H1 (cell line): ENCODE measurements around the gene ZGLP1. TPM values are rescaled to one million over a fixed set of nuclear protein-coding genes. Genes with fewer than 3 reads are reported as not detected.

Experiments used
- CTCF ChIA-PET: fragments of 300-600 bp; sonication (Branson Sonifier 250); formaldehyde crosslinking; loops from one replicate; lab custom pipeline; 2021; ENCODE audit not compliant: partially characterized antibody; lab: Charles Lee
- POLR2A ChIA-PET: fragments of 300-600 bp; sonication (Branson Sonifier 250); formaldehyde crosslinking; loops from one replicate; lab custom pipeline; 2021; ENCODE audit warnings: inconsistent platforms; ENCODE audit not compliant: partially characterized antibody; lab: Charles Lee
- DNase-seq, 2 experiments: peaks; one replicate each; pipeline versions ENCODE4 v3.0.0 to v3.0.0-alpha.2; 2010 to 2022; ENCODE audit warnings: low spot score in 2 of 2, low read depth in 1 of 2, mixed read lengths in 1 of 2
- FAIRE-seq: peaks from 2 replicates; lab custom pipeline; 2011; peaks lifted over from hg19 to GRCh38; lab: Jason Lieb, UNC
- H2AFZ ChIP-seq: 2 replicates; pipeline ENCODE4 v1.8.1; 2012; ENCODE audit warnings: low read length, inconsistent platforms
- H2AK5ac ChIP-seq: 2 replicates; pipeline ENCODE4 v1.6.1; 2013; ENCODE audit warnings: low read depth, low read length
- H2BK120ac ChIP-seq: replicated peaks from 2 replicates; pipeline ENCODE3; 2013; ENCODE audit warnings: low read depth, low read length, inconsistent platforms
- H2BK12ac ChIP-seq: 2 replicates; pipeline ENCODE4 v1.6.1; 2013; ENCODE audit warnings: low read depth, low read length
- H2BK15ac ChIP-seq: 2 replicates; pipeline ENCODE4 v1.6.1; 2013; ENCODE audit warnings: low read length
- H2BK20ac ChIP-seq: 2 replicates; pipeline ENCODE4 v1.6.1; 2013; ENCODE audit warnings: low read length
- H2BK5ac ChIP-seq: 2 replicates; pipeline ENCODE4 v1.6.1; 2013; ENCODE audit warnings: low read depth, low read length
- H3K14ac ChIP-seq: 2 replicates; pipeline ENCODE4 v1.6.1; 2013; ENCODE audit warnings: inconsistent platforms; ENCODE audit not compliant: insufficient read length
- H3K18ac ChIP-seq: 2 replicates; pipeline ENCODE4 v1.6.1; 2013; ENCODE audit warnings: low read length; ENCODE audit errors: extremely low read depth
- H3K23ac ChIP-seq: 2 replicates; pipeline ENCODE4 v1.6.1; 2013; ENCODE audit warnings: inconsistent platforms; ENCODE audit not compliant: insufficient read length
- H3K23me2 ChIP-seq: 2 replicates; pipeline ENCODE4 v1.6.1; 2013; ENCODE audit warnings: low read depth, low read length
- H3K27ac ChIP-seq: 2 replicates; pipeline ENCODE4 v1.6.1; 2011; ENCODE audit warnings: low read depth, low read length, inconsistent platforms
- H3K27me3 ChIP-seq, 4 experiments: replicated peaks in 1 of 4; 1 replicate in 1 of 4; 2 replicates in 3 of 4; pipeline versions ENCODE4 v1.6.1 to v1.8.1; 2011 to 2013; ENCODE audit warnings: low read length in 3 of 4, mild to moderate bottlenecking in 3 of 4, inconsistent platforms in 2 of 4, mixed read lengths in 2 of 4, moderate library complexity in 1 of 4; ENCODE audit not compliant: control insufficient read depth in 3 of 4, insufficient read depth in 3 of 4; ENCODE audit errors: extremely low read depth in 1 of 4
- H3K36me3 ChIP-seq, 4 experiments: 2 replicates each; pipeline versions ENCODE4 v1.6.1 to v1.8.1; 2011 to 2013; ENCODE audit warnings: mild to moderate bottlenecking in 4 of 4, low read length in 3 of 4, moderate library complexity in 2 of 4, control low read depth in 1 of 4, inconsistent platforms in 1 of 4; ENCODE audit not compliant: insufficient read depth in 4 of 4, control insufficient read depth in 2 of 4
- H3K4ac ChIP-seq: replicated peaks from 2 replicates; pipeline ENCODE3; 2013; ENCODE audit warnings: low read length, low read depth, mixed read lengths, inconsistent platforms; ENCODE audit not compliant: insufficient read length
- H3K4me1 ChIP-seq, 4 experiments: replicated peaks in 1 of 4; 1 replicate in 1 of 4; 2 replicates in 3 of 4; pipeline versions ENCODE4 v1.6.1 to v1.8.1; 2011 to 2013; ENCODE audit warnings: low read length in 3 of 4, inconsistent platforms in 2 of 4, mixed read lengths in 1 of 4; ENCODE audit not compliant: insufficient read depth in 4 of 4, control insufficient read depth in 3 of 4
- H3K4me2 ChIP-seq, 2 experiments: 2 replicates each; pipeline versions ENCODE4 v1.6.1 to v1.8.1; 2011 to 2013; ENCODE audit warnings: low read depth in 2 of 2, low read length in 2 of 2, control low read depth in 1 of 2, inconsistent platforms in 1 of 2, mild to moderate bottlenecking in 1 of 2; ENCODE audit not compliant: insufficient read depth in 1 of 2
- H3K4me3 ChIP-seq, 4 experiments: fragments of 200-600, 300-600 bp in 1 of 4; sonication (generic), shearing (Covaris generic), sonication (Bioruptor Twin) in 1 of 4; 2 replicates each; pipeline versions ENCODE4 v1.5.1 to v1.8.1; 2011 to 2016; ENCODE audit warnings: low read length in 4 of 4, low read depth in 3 of 4, control low read depth in 2 of 4, inconsistent platforms in 2 of 4, mild to moderate bottlenecking in 2 of 4, mixed read lengths in 1 of 4, moderate library complexity in 1 of 4; ENCODE audit not compliant: insufficient read depth in 2 of 4; ENCODE audit errors: extremely low read depth in 1 of 4
- H3K56ac ChIP-seq: replicated peaks from 2 replicates; pipeline ENCODE3; 2013; ENCODE audit warnings: low read depth, mild to moderate bottlenecking, mixed read lengths, low read length, inconsistent platforms; ENCODE audit not compliant: insufficient read length
- H3K79me1 ChIP-seq: 2 replicates; pipeline ENCODE4 v1.6.1; 2013; ENCODE audit warnings: low read depth, low read length, control low read depth
- H3K79me2 ChIP-seq, 2 experiments: 2 replicates each; pipeline versions ENCODE4 v1.6.1 to v1.8.1; 2012 to 2013; ENCODE audit warnings: low read length in 2 of 2, mild to moderate bottlenecking in 2 of 2, inconsistent platforms in 1 of 2; ENCODE audit not compliant: insufficient read depth in 2 of 2, control insufficient read depth in 1 of 2
- H3K9ac ChIP-seq, 4 experiments: replicated peaks in 1 of 4; 1 replicate in 1 of 4; 2 replicates in 3 of 4; pipeline versions ENCODE4 v1.6.1 to v1.8.1; 2011 to 2013; ENCODE audit warnings: low read depth in 3 of 4, low read length in 3 of 4, control low read depth in 2 of 4, mild to moderate bottlenecking in 2 of 4, moderate library complexity in 2 of 4, inconsistent platforms in 1 of 4; ENCODE audit errors: extremely low read depth in 1 of 4
- H3K9me3 ChIP-seq, 2 experiments: 2 replicates each; pipeline versions ENCODE4 v1.6.1 to v1.8.1; 2012 to 2013; ENCODE audit warnings: mild to moderate bottlenecking in 2 of 2, moderate library complexity in 2 of 2, control low read depth in 1 of 2, inconsistent platforms in 1 of 2, low read depth in 1 of 2, low read length in 1 of 2, mixed read lengths in 1 of 2; ENCODE audit not compliant: insufficient read depth in 2 of 2
- H4K20me1 ChIP-seq, 2 experiments: replicated peaks in 1 of 2; 2 replicates each; pipeline versions ENCODE3 to v1.8.1; 2011 to 2013; ENCODE audit warnings: inconsistent platforms in 2 of 2, low read length in 2 of 2, mild to moderate bottlenecking in 1 of 2; ENCODE audit not compliant: insufficient read depth in 2 of 2, control insufficient read depth in 1 of 2
- H4K5ac ChIP-seq: 2 replicates; pipeline ENCODE4 v1.6.1; 2013; ENCODE audit warnings: low read length, low read depth, mixed read lengths, inconsistent platforms; ENCODE audit not compliant: insufficient read length
- H4K8ac ChIP-seq: 2 replicates; pipeline ENCODE4 v1.8.0; 2013; ENCODE audit warnings: mild to moderate bottlenecking, moderate library complexity, low read length, inconsistent platforms; ENCODE audit not compliant: insufficient read depth; ENCODE audit errors: extremely low read depth
- H4K91ac ChIP-seq: replicated peaks from 2 replicates; pipeline ENCODE3; 2013; ENCODE audit warnings: low read length, mixed read lengths, inconsistent platforms; ENCODE audit not compliant: insufficient read length
- CBX8 ChIP-seq: fragments of 300-800, 300-1000 bp; sonication (generic); IDR thresholded peaks from 2 replicates; pipeline ENCODE4 v1.7.1; 2016; ENCODE audit warnings: low read depth, low read length, borderline replicate concordance
- CREB1 ChIP-seq: IDR thresholded peaks from 2 replicates; pipeline ENCODE4 v1.6.1; 2012; ENCODE audit warnings: inconsistent platforms
- NANOG ChIP-seq: IDR thresholded peaks from 2 replicates; pipeline ENCODE4 v1.6.1; 2011; ENCODE audit warnings: low read length, low read depth, mild to moderate bottlenecking, inconsistent platforms; ENCODE audit not compliant: insufficient read depth, poor library complexity, severe bottlenecking
- PHF8 ChIP-seq: fragments of 200-600 bp; sonication (generic); conservative IDR thresholded peaks from 2 replicates; pipeline ENCODE4 v1.7.1; 2012; ENCODE audit warnings: low read depth, mild to moderate bottlenecking, inconsistent platforms, low read length, moderate library complexity
- POLR2A ChIP-seq, 2 experiments: IDR thresholded peaks; 1 replicate in 1 of 2; 2 replicates in 1 of 2; pipeline ENCODE4 v1.6.1; 2011; ENCODE audit warnings: low read depth in 2 of 2, low read length in 2 of 2, mild to moderate bottlenecking in 2 of 2; ENCODE audit errors: control extremely low read depth in 1 of 2
- RAD21 ChIP-seq, 2 experiments: IDR thresholded peaks in 1 of 2; conservative IDR thresholded peaks in 1 of 2; 2 replicates each; pipeline ENCODE4 v1.6.1; 2011; ENCODE audit warnings: low read depth in 2 of 2, low read length in 2 of 2, improper control_type of control experiment in 1 of 2, inconsistent platforms in 1 of 2, mild to moderate bottlenecking in 1 of 2, moderate library complexity in 1 of 2
- RFX5 ChIP-seq: IDR thresholded peaks from 2 replicates; pipeline ENCODE4 v1.6.1; 2011; ENCODE audit warnings: low read depth, low read length, improper control_type of control experiment, borderline replicate concordance
- SIRT6 ChIP-seq: IDR thresholded peaks from one replicate; pipeline ENCODE4 v1.7.1; 2012; ENCODE audit warnings: low read length, inconsistent platforms
- TBP ChIP-seq: IDR thresholded peaks from 2 replicates; pipeline ENCODE4 v1.6.1; 2011; ENCODE audit warnings: low read depth, low read length, improper control_type of control experiment
- WGBS, 2 experiments: shearing (Covaris generic) in 1 of 2; methylation state at CpG; one replicate each; pipeline versions ENCODE4 v1.1.6 to v1.1.7; 2013 to 2015; ENCODE audit warnings: low lambda C conversion rate in 2 of 2, mixed read lengths in 2 of 2, inconsistent platforms in 1 of 2, low coverage in 1 of 2, missing lambda C conversion rate in 1 of 2; ENCODE audit not compliant: insufficient replicate concordance in 2 of 2, insufficient coverage in 1 of 2, insufficient read length in 1 of 2; ENCODE audit errors: extremely low coverage in 1 of 2, missing lambda C conversion rate in 1 of 2; 5-methylcytosine and 5-hydroxymethylcytosine counted together
- polyA plus RNA-seq, 7 experiments: library from polyadenylated mRNA; depleted of rRNA in 3 of 7; stranded (reverse) in 5 of 7; unstranded in 2 of 7; fragments of >200 nt in 5 of 7; fragments of 200-250 nt in 2 of 7; gene quantifications; 1 replicate in 5 of 7; 2 replicates in 1 of 7; 4 replicates in 1 of 7; pipeline versions ENCODE4 v1.2.1 to v1.2.3, GENCODE V29; 2011 to 2013; ENCODE audit warnings: missing spikeins in 2 of 7, mixed read lengths in 2 of 7
- total RNA-seq: library from RNA; stranded (reverse); fragmentation: NEBNext Ultra II Directional; extraction: Animal tissue kit (Norgen Biotek cat#: 25700); gene quantifications from 2 replicates; pipeline ENCODE4 v1.2.1, GENCODE V29; 2021

ZGLP1 gene
- total and polyA plus RNA-seq, 2 of the 8 experiments (the other 6 are each of a cell fraction or from before 2014, with no cell fraction given) = 4.2 to 5.1 TPM

DNA sequence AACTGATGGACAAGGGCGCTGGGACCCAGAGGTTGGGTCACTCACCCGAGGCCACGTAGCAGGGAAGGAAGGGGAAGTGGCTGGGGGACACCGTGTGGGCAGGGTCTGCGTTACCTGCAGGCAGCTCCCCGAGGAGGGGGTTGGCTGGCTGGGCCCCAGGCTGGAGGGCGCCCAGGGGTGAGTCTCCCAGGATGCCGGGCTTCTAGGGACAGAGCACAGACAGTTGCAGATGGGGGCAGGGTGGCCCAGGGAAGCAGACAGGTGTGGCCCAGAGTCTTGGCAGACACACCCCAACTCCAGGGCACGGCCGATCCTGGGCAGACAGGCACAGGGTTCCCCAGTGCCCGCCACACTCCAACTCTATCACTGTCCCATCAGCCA is 11.8 kb upstream of the ZGLP1 start:
- H3K23me2 ChIP-seq = no peaks in the 10 kb centered on the region; the same call in 1 of the 2 replicates
- H2BK15ac ChIP-seq = no peak overlapping the region
- H4K5ac ChIP-seq = no peak overlapping the region
- no peak overlapping the region for H3K18ac ChIP-seq
- H3K79me1 ChIP-seq = no peaks in the 10 kb centered on the region
- H3K36me3 ChIP-seq = peaks cover 26 to 74% (median 56%) of the 10 kb centered on the region in 4 experiments
- no peak overlapping the region for H2BK5ac ChIP-seq
- no peak overlapping the region for H3K23ac ChIP-seq
- no peak overlapping the region for H3K4me3 ChIP-seq
- no peak overlapping the region for H3K56ac ChIP-seq
- no peaks in the 10 kb centered on the region for H3K79me2 ChIP-seq
- H4K20me1 ChIP-seq = peaks cover 0 to 12% of the 10 kb centered on the region in 2 experiments
- POLR2A ChIA-PET = interaction anchor here (1.1 to 11.4 kb wide), 4 partner anchors 11 to 52 kb away, joined by 3 to 104 read pairs (median 6); partner anchors contain the start of genes ICAM5 and RAVER1
- H3K9ac ChIP-seq = no peak overlapping the region
- no peak overlapping the region for H3K27ac ChIP-seq
- DNase-seq (no peak), FAIRE-seq (no peak)
- no peak overlapping the region for H2AK5ac ChIP-seq
- no peak overlapping the region for H4K8ac ChIP-seq
- no peak overlapping the region for H2BK12ac ChIP-seq
- no peak overlapping the region for H3K4ac ChIP-seq
- CTCF ChIA-PET = interaction anchor here (0.9 to 2.4 kb wide), 8 partner anchors 8 to 68 kb away, joined by 3 to 13 read pairs (median 4); partner anchors contain the start of gene ZGLP1
- no peak overlapping the region for H2AFZ ChIP-seq
- no peak overlapping the region for H2BK20ac ChIP-seq
- no peak for TF ChIP-seq CREB1
- TF ChIP-seq NANOG = no peak
- no peak for TF ChIP-seq RFX5
- no peak for TF ChIP-seq PHF8
- no peak for TF ChIP-seq SIRT6
- TF ChIP-seq TBP = no peak
- no peak for TF ChIP-seq POLR2A (IDR thresholded peaks at IDR 0.05; ENCODE audit: control extremely low read depth in 1 of 2, low read depth in 2 of 2, low read length in 2 of 2)
- no peak for TF ChIP-seq CBX8
- TF ChIP-seq RAD21 (IDR thresholded peaks at IDR 0.05 in 1 of 2, conservative IDR thresholded peaks at IDR 0.05 in 1 of 2; ENCODE audit: low read depth in 2 of 2, low read length in 2 of 2) = no peak
- no peaks in the 10 kb centered on the region for H3K9me3 ChIP-seq
- 93% methylated on average over 11 of the region's 11 CpGs; no CpG with 5 or more reads in 1 of the 2 experiments for WGBS, 2 experiments
- H2BK120ac ChIP-seq = no peak overlapping the region
- H3K14ac ChIP-seq = no peak overlapping the region
- no peaks in the 10 kb centered on the region for H3K4me1 ChIP-seq
- H3K4me2 ChIP-seq = no peak overlapping the region
- H3K27me3 ChIP-seq = no peaks in the 10 kb centered on the region; a peak in 1 of 7 replicates
- no peak overlapping the region for H4K91ac ChIP-seq
